Body of pancreas (tissue), 4 donors: ENCODE results near the gene LMBR1L. TPM values are rescaled to one million over a fixed set of nuclear protein-coding genes. Genes with fewer than 3 reads are reported as not detected.

Experiments used
- ATAC-seq: fragments of 150-250 bp; one replicate; pipeline ENCODE4 v1.9.1; 2016
- DNase-seq, 4 donors: peaks; one replicate each; pipeline ENCODE4 v3.0.0-alpha.2; 2019
- H3K27ac ChIP-seq, 4 donors: fragments of 200-600 bp; sonication (generic); 1 replicate in 3 of 4; 2 replicates in 1 of 4; pipeline versions ENCODE4 v1.5.1 to v1.6.1; 2016 to 2019; ENCODE audit warnings: mild to moderate bottlenecking in 1 of 4, mixed read lengths in 1 of 4, moderate library complexity in 1 of 4
- H3K27me3 ChIP-seq, 2 donors: fragments of 200-600 bp; sonication (generic); one replicate each; pipeline ENCODE4 v1.6.0; 2016; ENCODE audit warnings: mild to moderate bottlenecking in 1 of 2
- H3K36me3 ChIP-seq, 2 donors: fragments of 200-600 bp; sonication (generic); replicated peaks in 1 of 2; 2 replicates each; pipeline ENCODE4 v1.5.1; 2016; ENCODE audit warnings: low read depth in 2 of 2; ENCODE audit not compliant: insufficient read depth in 1 of 2
- H3K4me1 ChIP-seq: fragments of 200-600 bp; sonication (generic); one replicate; pipeline ENCODE4 v1.6.0; 2016
- H3K4me3 ChIP-seq, 2 donors: fragments of 200-600 bp; sonication (generic); 1 replicate in 1 of 2; 2 replicates in 1 of 2; pipeline ENCODE4 v1.5.1; 2016 to 2019
- H3K9me3 ChIP-seq, 3 donors: fragments of 200-600 bp; sonication (generic); 1 replicate in 2 of 3; 2 replicates in 1 of 3; pipeline ENCODE4 v1.5.1; 2016
- POLR2A ChIP-seq, 3 donors: fragments of 450-650 bp; IDR thresholded peaks; one replicate each; pipeline ENCODE4 v1.6.1; 2016; ENCODE audit warnings: antibody characterized with exemption in 3 of 3, mild to moderate bottlenecking in 2 of 3
- WGBS, 2 donors: methylation state at CpG; one replicate each; pipeline ENCODE4 v1.1.5; 2017; 5-methylcytosine and 5-hydroxymethylcytosine counted together
- intact Hi-C: fragments of 100-400 bp; cut with DNase I; formaldehyde crosslinking; loops from one replicate; pipeline ENCODE4 v1.15.1; 2023
- total RNA-seq, 2 donors: library from RNA; depleted of rRNA; stranded (reverse); fragments of >200 nt; gene quantifications; one replicate each; pipeline ENCODE4 v1.1.0, GENCODE V29; 2016
- TF ChIP-seq, protein P1 (sequence below), 7 experiments: fragments of 450-650 bp in 4 of 7; fragments of 200-600 bp in 3 of 7; sonication (generic) in 3 of 7; IDR thresholded peaks; one replicate each; pipeline ENCODE4 v1.5.1; 2016 to 2019; ENCODE audit warnings: antibody characterized with exemption in 7 of 7

The LMBR1L gene
- total RNA-seq, 2 donors from 2014 or later = 40.7 to 53.7 TPM

DNA sequence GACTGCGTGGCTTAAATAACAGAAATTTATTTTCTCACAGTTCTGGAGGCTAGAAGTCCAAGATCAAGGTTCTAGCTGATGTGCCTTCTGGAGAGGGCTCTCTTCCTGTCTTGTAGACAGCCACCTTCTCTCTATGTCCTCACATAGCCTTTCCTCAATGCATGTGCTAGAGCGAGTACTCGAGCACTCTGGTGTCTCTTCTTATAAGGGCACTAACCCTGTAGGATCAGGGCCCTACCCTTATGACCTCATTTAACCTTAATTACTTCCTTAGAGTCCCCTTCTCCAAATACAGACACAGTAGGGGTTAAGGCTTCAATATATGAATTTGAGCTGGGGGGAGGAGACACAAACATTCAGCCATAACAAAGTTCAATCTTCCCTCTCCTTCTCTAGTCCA lies 26.2 kb downstream of the LMBR1L start:
- TF ChIP-seq, protein P1, sequence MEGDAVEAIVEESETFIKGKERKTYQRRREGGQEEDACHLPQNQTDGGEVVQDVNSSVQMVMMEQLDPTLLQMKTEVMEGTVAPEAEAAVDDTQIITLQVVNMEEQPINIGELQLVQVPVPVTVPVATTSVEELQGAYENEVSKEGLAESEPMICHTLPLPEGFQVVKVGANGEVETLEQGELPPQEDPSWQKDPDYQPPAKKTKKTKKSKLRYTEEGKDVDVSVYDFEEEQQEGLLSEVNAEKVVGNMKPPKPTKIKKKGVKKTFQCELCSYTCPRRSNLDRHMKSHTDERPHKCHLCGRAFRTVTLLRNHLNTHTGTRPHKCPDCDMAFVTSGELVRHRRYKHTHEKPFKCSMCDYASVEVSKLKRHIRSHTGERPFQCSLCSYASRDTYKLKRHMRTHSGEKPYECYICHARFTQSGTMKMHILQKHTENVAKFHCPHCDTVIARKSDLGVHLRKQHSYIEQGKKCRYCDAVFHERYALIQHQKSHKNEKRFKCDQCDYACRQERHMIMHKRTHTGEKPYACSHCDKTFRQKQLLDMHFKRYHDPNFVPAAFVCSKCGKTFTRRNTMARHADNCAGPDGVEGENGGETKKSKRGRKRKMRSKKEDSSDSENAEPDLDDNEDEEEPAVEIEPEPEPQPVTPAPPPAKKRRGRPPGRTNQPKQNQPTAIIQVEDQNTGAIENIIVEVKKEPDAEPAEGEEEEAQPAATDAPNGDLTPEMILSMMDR (IDR thresholded peaks at IDR 0.05) = no peak
- no peak for TF ChIP-seq POLR2A (IDR thresholded peaks at IDR 0.05)
- no peak for ATAC-seq
- 93 to 98% methylated on average over 3 of the region's 3 CpGs for WGBS, 2 donors

DNA sequence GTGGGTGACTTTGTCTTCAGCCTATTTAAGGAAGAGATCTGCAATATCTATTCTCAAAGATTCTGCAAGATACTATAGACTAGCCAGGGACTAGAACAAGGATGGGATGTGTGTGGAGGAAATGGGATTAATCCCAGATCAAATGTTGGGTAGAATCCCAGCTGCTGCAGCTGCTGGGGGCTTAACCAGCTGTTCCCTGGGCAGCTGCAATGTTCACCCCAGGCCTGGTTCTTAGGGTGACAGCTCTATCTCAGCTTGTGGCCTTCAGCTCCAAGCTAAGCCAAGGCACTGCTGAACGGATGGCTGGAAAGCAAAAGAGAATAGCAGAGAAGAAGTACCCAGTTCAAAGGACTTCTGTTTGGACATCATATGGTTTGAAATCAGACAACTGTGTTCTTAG lies 30.9 kb downstream of the LMBR1L start:
- no peaks in the 10 kb centered on the region for H3K36me3 ChIP-seq
- no peak for ATAC-seq
- H3K27me3 ChIP-seq = no peaks in the 10 kb centered on the region
- H3K4me1 ChIP-seq = no peaks in the 10 kb centered on the region
- no peak for TF ChIP-seq POLR2A (IDR thresholded peaks at IDR 0.05)
- TF ChIP-seq, protein P1 (IDR thresholded peaks at IDR 0.05) = no peak
- no peak for DNase-seq
- H3K27ac ChIP-seq = no peak overlapping the region
- intact Hi-C loops = loop anchor here (10.0 kb wide), 1 partner anchor 155 kb away; no protein-coding TSS in a partner anchor
- H3K4me3 ChIP-seq = no peak overlapping the region
- H3K9me3 ChIP-seq = no peaks in the 10 kb centered on the region
- 38 to 53% methylated on average over 1 of the region's 1 CpG for WGBS, 2 donors

More for the DNA sequence above, 26.2 kb downstream of the LMBR1L start:
- H3K4me3 ChIP-seq = no peak overlapping the region
- peaks cover 0 to 9% of the 10 kb centered on the region in 2 donors for H3K27me3 ChIP-seq
- H3K9me3 ChIP-seq = no peaks in the 10 kb centered on the region
- DNase-seq = no peak
- peaks cover 13% of the 10 kb centered on the region for H3K4me1 ChIP-seq
- intact Hi-C loops = loop anchor here (10.0 kb wide), 1 partner anchor 150 kb away; no protein-coding TSS in a partner anchor
- H3K27ac ChIP-seq = no peak overlapping the region
- no peaks in the 10 kb centered on the region for H3K36me3 ChIP-seq

DNA sequence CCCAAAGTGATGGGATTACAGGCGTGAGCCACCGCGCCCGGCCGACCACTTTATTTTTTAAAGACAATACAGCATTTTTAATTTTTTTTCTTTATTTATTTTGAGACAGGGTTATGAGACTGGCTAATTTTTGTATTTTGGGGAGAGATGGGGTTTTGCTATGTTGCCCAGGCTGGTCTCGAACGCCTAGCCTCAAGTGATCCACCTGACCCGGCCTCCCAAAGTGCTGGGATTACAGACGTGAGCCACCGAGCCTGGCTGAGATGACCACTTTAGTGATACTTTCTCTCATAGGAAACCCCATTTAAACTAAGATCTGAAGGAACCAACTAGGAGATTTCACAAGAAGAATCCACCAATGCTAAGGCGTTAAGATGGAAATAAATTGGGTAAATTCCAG lies 39.7 kb downstream of the LMBR1L start:
- DNase-seq = no peak
- Histone ChIP-seq H3K4me3 (no peak overlapping the region), H3K27ac (no peak overlapping the region), H3K9me3 (no peaks in the 10 kb centered on the region), H3K27me3 (no peaks in the 10 kb centered on the region), H3K36me3 (no peaks in the 10 kb centered on the region), H3K4me1 (peaks cover 14% of the 10 kb centered on the region)
- ATAC-seq = no peak
- intact Hi-C loops = no loop called here
- 79 to 85% methylated on average over 11 of the region's 11 CpGs for WGBS, 2 donors
- TF ChIP-seq, protein P1 (IDR thresholded peaks at IDR 0.05) = no peak
- TF ChIP-seq POLR2A (IDR thresholded peaks at IDR 0.05) = no peak

DNA sequence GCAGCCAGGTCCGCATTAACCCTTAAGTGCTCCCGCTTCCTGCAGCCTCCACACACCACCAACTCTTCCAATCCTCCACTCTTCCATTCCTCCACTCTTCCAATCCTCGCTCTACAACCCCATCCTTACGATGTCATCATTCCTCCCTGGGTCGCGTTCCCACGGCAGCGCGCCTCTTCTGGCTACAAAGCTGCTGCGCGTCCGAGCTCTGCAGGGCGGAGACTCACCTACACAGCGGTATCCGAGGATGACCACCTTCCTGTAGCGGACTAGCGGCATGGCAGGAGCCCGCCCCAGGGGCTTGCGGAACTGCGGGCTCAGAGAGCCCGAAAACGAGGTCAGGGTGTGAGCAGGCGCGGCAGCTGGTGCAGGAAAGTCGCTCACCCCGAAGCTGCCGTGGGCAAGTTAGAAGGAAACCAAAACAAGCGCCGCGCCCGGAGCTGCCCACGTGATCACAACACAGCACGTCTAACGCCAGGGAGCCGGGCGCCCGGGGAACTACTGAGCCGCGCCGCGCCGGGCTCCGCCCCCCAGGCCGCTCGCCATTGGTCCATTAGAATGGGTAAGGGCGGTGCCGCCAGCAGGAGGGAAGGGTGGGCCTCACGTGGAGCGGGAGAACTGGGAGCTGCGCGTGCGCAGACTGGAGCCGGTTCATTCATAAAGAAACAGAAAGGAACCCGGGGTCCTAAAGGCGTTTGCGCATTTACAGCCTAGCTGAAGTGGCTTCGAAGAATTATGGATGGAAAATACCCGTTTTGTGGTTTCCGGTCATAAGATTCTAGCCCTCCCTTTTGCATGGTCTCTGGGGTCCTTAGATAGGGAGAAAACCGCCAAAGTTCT lies 40.9 kb downstream of the LMBR1L start, which contains the start of gene RHEBL1:
TSS of gene RHEBL1 (minus strand) at position 473 of the 840 bp plus-strand sequence. CDS start at position 279, 194 bp downstream.
- intact Hi-C loops = no loop called here
- Histone ChIP-seq H3K27ac (peak within 1 kb of the TSS in 3 of 4 donors; percentile 32 to 83 (median 78)), H3K4me3 (peak within 1 kb of the TSS; percentile 57 to 63), H3K27me3 (no peaks in the 10 kb centered on the region), H3K9me3 (no peaks in the 10 kb centered on the region), H3K4me1 (peaks cover 14% of the 10 kb centered on the region), H3K36me3 (no peaks in the 10 kb centered on the region)
- TF ChIP-seq POLR2A (IDR thresholded peaks at IDR 0.05) = peak in 2 of 3 donors; percentile 40 to 61
- TF ChIP-seq, protein P1 (IDR thresholded peaks at IDR 0.05) = no peak
- peak; percentile 100 for ATAC-seq
- WGBS, 2 donors = 0 to 1% methylated on average over 42 to 60 of the region's 60 CpGs
- DNase-seq = peak; percentile 98 to 99 (median 99)
